IPS DF 4.7 (cell line): ENCODE measurements around the gene FIP1L1.
"Not testable (repeated sequence)": the region's sequence is repeated elsewhere in the genome, so short reads cannot be mapped to it uniquely, and the experiment has no call there.

Experiments
- DNase-seq: peaks from one replicate; pipeline ENCODE4 v3.0.0-alpha.2; 2013; ENCODE audit warnings: low spot score; ENCODE audit errors: extremely low read depth

The FIP1L1 gene

DNA sequence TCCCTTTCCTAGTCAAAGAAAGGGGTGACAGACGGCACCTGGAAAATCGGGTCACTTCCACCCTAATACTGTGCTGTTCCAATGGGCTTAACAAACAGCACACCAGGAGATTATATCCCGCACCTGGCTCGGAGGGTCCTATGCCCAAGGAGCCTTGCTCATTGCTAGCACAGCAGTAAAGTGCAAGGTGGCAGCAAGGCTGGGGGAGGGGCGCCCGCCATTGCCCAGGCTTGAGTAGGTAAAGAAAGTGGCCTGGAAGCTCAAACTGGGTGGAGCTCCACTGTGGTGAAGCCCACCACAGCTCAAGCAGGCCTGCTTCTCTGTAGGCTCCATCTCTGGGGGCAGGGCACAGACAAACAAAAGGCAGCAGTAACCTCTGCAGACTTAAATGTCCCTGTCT is 89.1 kb downstream of the FIP1L1 start:
- DNase-seq = not testable (repeated sequence)

DNA sequence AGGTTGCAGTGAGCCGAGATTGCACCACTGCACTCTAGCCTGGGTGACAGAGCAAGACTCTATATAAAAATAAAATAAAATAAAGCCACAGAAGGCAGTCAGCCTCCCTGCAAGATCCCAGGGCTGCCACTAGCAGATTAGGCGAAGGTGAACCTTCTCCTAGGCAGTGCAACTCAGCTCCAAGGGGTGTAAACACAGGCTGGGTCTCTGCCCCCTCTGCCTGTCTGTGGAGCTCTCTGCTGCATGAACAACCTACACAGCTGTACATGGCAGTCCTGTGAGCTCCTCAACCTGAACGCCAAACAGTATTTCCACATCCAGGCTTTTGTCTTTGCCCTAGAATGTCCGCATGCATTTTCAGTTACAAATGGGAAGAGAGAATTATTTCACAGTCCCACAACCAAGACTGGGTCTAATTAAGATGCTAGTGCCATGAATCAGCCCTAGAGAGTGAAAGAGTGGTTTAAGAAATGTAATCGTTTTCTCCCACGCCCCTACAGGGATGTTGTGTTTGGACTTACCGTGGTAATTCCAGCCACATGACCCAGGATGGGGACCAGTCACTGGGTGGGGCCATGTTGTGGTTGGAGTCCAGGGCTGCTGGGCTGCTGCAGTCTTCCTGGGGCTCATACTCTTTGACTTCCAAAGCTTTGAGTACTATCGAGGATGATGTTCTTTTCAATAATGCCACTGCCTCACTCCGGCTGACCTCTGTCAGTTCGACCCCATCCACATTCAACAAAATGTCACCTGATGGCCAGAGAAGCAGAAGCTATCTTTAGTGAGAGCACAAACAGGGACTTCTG is 99.0 kb downstream of the FIP1L1 start:
- DNase-seq = no peak

DNA sequence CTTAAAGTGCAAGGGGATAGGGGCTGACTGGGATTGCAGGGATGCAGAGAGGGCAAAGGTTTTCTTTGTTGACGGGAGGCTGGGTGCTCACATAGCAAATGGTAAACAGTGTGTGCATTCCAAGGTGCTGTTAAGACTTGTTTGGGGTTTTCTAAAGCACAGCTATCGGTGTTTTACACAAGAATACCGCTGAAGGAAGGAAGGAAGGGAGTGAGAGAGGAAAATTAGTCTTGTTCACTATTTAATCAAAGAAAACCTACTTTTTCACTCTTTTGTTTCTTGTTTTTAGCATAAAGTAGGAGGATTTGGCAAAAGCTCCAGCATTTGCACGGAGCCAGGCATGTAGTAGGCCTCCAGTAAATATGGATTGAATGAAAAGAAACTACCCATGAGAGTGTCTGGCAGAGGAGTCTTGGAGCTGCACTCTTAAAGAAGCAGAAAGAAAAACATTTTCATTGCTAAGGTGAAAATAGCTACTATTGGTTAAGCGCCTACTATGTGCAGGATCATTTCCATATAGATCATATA is 99.7 kb downstream of the FIP1L1 start:
- peak; percentile 28 for DNase-seq

DNA sequence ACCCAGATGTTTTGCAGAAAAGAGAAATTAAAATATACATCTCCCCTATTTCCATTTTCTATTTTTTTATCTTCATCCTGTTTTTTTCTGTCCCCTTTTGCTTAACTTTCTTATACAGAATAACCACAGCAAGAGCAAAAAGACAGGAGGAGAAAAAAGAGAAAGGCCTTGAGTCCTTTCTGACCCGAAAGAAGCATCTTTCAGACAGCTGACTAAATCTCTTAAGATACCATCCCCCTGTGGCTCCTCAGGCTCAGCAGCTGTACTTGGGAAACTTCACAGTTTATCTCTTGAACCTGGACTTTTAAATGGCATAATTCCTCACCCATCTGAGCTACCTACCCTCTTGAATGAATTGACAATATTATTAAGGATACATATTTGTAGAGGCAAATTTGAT is 100.2 kb downstream of the FIP1L1 start:
- DNase-seq = no peak

- DNase-seq = no peak
Measured at GRCh38 chr4:53478671-53479456, 101.4 kb downstream of the FIP1L1 start.

DNA sequence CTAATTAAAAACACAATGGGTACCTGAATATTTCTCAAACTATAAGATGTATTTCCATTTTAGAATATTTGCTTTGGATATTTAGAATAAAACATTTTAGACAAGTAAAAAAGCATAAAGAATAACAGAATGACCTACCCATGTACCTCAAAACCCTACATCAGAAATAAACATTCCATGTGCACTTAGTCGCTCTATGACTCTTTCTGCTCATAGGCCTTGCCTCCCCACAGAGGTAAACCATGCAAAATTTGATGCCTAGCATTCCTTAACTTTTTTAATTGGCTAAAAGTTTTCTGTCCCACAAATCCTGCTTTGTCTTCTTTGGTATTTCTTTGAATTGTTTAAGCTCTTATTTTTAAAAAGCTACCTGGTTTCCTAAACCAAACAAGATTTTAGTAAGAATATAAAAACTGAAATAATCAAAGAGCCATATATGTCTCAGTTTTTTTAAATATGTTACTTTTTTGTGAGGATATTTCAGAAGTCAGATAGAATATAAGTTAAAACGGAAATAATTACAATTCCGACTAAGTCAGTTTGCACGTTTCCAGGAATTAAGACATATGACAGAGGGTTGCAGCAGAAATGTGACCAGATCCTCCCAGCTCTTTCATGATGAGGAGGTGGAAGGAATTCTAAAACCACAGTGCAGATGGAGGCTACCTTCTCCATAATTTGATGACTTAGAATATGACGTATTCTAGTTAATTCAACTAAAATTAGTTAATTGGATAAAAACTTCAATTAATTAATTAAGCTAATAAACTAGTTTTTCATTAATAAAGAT is 102.5 kb downstream of the FIP1L1 start:
- DNase-seq = no peak

GRCh38 chr4:53480909-53481308 is 103.5 kb downstream of the FIP1L1 start:
- no peak for DNase-seq

DNA sequence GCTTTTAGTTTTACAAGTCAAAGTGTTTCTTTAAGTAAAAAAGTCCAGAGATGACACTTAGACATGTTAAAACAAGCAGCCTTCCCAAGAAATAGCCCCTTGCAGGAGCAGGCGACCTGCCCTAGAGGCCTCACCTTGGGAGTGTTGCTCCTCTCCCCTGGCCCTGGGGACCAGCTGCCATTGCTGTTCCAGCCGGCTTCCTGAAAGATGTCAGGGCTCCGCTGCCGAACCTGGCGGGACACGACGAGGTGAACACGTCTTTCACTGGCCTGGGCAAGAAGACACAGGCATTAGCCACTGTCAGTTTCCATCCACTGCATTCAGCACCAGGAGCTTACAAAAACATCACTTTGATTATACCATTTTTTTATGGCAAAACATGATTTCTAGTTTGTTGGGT is 104.1 kb downstream of the FIP1L1 start:
- DNase-seq = no peak

- no peak for DNase-seq
Measured at GRCh38 chr4:53483250-53483649, 105.8 kb downstream of the FIP1L1 start.

DNA sequence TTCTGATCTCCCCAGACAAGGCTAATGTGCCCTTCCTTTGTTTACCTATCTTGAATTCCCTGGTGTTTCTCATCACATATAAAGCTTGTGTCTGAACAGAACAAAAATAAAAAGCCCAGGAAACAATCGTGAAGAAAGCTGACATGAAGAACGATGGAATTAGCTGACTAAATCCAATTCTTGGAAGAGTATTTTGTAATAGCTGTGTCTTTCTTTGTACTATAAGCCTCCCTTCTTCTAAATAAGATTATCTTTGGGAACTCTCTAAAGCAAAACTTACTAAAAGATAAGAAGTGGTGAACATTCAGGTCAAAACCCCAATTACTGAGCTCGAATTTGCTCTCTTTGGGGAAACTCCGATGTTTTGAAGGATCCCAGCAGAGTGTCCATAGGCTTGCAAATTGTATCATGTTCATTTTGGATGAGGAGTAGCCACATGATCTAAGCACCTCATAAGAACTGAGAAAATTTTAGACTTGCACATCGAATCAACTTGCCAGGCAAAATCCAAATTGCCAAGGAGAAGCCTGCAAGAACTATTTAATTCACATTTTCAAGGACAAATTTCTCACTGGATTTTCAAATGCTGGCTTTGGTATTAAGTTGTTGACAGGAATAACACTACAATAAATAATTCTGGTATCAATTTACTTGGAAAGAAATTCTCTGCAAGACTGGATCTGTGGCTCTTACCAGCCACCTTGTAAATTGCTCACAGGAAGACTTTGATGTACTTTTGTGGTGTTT is 107.6 kb downstream of the FIP1L1 start:
- DNase-seq = no peak

- no peak for DNase-seq
Measured at GRCh38 chr4:53485658-53486040, 108.2 kb downstream of the FIP1L1 start.

GRCh38 chr4:53487766-53488165 is 110.3 kb downstream of the FIP1L1 start:
- no peak for DNase-seq

- DNase-seq = no peak
Measured at GRCh38 chr4:53489279-53489889, 111.9 kb downstream of the FIP1L1 start.

GRCh38 chr4:53490161-53490956 is 112.9 kb downstream of the FIP1L1 start:
- DNase-seq = no peak

- DNase-seq = no peak
Measured at GRCh38 chr4:53490965-53491622, 113.7 kb downstream of the FIP1L1 start.

DNA sequence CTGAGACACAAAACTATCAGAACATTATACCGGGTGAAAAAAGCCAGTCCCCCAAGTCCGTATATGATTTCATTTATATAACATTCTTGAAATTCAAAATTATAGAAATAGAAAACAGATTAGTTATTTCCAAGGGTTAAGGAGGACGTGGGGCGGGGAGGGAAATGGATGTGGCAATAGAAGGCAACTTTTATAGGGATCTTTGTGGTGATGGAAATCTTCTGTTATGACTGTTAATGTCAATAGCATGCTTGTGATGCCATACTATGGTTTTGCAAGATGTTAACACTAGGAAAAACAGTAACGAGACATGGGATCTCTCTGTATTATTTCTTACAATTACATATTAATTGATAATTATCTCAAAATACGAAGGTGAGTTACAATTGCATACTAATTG is 117.4 kb downstream of the FIP1L1 start:
- no peak for DNase-seq

DNA sequence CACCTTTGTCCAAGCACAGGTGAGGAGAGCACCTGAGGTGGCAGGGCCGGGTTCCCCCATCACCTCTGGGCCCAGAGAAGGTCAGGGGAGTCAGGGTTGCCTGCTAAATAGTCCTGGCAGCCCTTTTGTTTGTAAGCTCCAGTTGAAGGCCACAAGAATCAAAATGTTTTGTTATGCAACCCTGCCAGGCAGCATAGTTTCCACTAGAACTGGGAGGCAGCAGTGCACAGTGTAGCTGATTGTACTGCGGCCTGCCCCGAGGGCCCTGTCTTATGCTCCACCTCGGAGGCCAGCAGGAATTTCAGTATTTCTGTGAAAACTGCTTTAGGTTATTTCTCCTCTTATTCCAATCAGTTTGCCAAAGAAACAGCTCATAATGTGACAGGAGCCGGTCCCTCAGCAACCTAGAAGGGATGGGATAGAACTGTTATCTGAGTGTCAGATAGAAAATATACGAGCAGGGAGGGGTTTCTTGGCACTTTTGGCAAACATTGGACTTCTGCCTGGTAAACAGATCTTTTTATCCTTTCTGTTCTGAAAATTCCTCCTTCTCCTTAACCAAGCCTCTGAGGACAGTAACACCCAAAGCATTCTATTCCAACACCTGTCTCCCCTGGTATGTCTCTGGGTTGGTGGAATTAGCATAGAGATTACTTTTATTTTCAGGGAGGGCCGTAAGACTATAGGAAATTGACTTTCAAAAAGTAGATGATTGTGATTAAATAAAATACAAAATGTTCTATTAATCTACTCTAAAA is 120.2 kb downstream of the FIP1L1 start:
- no peak for DNase-seq

DNA sequence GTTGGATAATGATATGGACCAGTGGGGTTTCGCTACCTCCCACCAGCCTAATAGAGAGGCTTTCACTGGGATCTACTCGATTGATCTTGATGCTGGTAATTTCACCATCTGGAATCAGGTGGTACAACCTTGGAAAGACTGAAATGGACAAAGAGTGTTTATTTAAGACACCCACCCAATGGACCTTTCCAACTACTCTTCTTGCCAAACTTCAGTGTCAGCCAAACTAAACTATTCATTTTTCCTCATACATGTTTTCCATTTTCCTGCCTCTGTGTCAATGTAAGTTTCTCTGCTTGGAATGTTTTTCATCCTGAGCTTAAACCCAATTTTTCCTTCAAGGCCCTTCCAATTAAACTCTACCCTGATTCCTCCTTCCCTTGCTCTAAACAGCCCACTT is 121.3 kb downstream of the FIP1L1 start:
- DNase-seq = no peak
